HepG2 (cell line): ENCODE data around the gene TARDBP. TPM values are rescaled to one million over a fixed set of nuclear protein-coding genes. Genes with fewer than 3 reads are reported as not detected.

Experiments
- ATAC-seq: fragments of 200-7000 bp; cut with Tn5 transposase; 3 replicates; pipeline ENCODE4 v1.9.1; 2020; ENCODE audit warnings: mild to moderate bottlenecking, moderate library complexity
- BruUV-seq: library from RNA; stranded (reverse); fragments of 400-500 nt; replicated peaks from 2 replicates; lab custom pipeline; 2021; lab: Mats Ljungman, UMichigan
- CTCF ChIA-PET: fragments of 300-600 bp; formaldehyde crosslinking; extraction: SDS; loops from one replicate; lab custom pipeline; 2021; ENCODE audit warnings: low total read pairs, inconsistent platforms, low intra/inter-chr PET ratio; lab: Yijun Ruan, JAX
- POLR2A ChIA-PET: fragments of 350-600 bp; sonication (Branson Sonifier 250); formaldehyde crosslinking; loops from one replicate; lab custom pipeline; 2020; ENCODE audit warnings: antibody characterized with exemption, inconsistent platforms; lab: Yijun Ruan, JAX
- DNase-seq: peaks from one replicate; pipeline ENCODE4 v3.0.0-alpha.2; 2015; ENCODE audit warnings: low spot score
- FAIRE-seq: peaks from 3 replicates; lab custom pipeline; 2011; peaks lifted over from hg19 to GRCh38; lab: Jason Lieb, UNC
- H2AFZ ChIP-seq: one replicate; pipeline ENCODE4 v1.6.1; 2011; ENCODE audit warnings: low read length, inconsistent platforms
- H3K27ac ChIP-seq: fragments of 300-600 bp; 3 replicates; pipeline ENCODE4 v1.8.0; 2011; ENCODE audit warnings: mixed run types, mild to moderate bottlenecking, mixed read lengths, low read length, inconsistent platforms; ENCODE audit not compliant: insufficient read depth; ENCODE audit errors: extremely low read length
- H3K27me3 ChIP-seq, 2 experiments: fragments of 200-600 bp in 1 of 2; 2 replicates in 1 of 2; 3 replicates in 1 of 2; pipeline versions ENCODE4 v1.6.0 to v1.8.0; 2011; ENCODE audit warnings: low read length in 2 of 2, mild to moderate bottlenecking in 2 of 2, moderate library complexity in 2 of 2, inconsistent platforms in 1 of 2; ENCODE audit not compliant: insufficient read depth in 2 of 2, control insufficient read depth in 1 of 2
- H3K36me3 ChIP-seq, 2 experiments: fragments of 200-600 bp in 1 of 2; replicated peaks in 1 of 2; 2 replicates in 1 of 2; 3 replicates in 1 of 2; pipeline versions ENCODE4 v1.5.1 to v1.8.0; 2011; ENCODE audit warnings: low read length in 2 of 2, inconsistent platforms in 1 of 2; ENCODE audit not compliant: insufficient read depth in 2 of 2, control insufficient read depth in 1 of 2
- H3K4me1 ChIP-seq: 2 replicates; pipeline ENCODE4 v1.5.1; 2012; ENCODE audit warnings: low read length, inconsistent platforms; ENCODE audit not compliant: insufficient read depth
- H3K4me2 ChIP-seq: 2 replicates; pipeline ENCODE4 v1.6.0; 2011; ENCODE audit warnings: low read depth, low read length, inconsistent platforms
- H3K4me3 ChIP-seq, 3 experiments: fragments of 200-600 bp in 1 of 3; sonication (generic), shearing (Covaris generic) in 1 of 3; replicated peaks in 1 of 3; 2 replicates each; pipeline ENCODE4 v1.5.1; 2011 to 2016; ENCODE audit warnings: low read length in 3 of 3, inconsistent platforms in 2 of 3, low read depth in 2 of 3, mild to moderate bottlenecking in 2 of 3, control low read depth in 1 of 3, mixed read lengths in 1 of 3; ENCODE audit not compliant: insufficient read depth in 1 of 3
- H3K79me2 ChIP-seq: one replicate; pipeline ENCODE4 v1.6.1; 2011; ENCODE audit warnings: low read length, inconsistent platforms; ENCODE audit not compliant: insufficient read depth
- H3K9ac ChIP-seq: 2 replicates; pipeline ENCODE4 v1.6.0; 2011; ENCODE audit warnings: mild to moderate bottlenecking, low read depth, low read length, inconsistent platforms; ENCODE audit not compliant: insufficient read depth
- H3K9me3 ChIP-seq: 2 replicates; pipeline ENCODE4 v1.5.1; 2012; ENCODE audit warnings: mild to moderate bottlenecking, low read length
- H4K20me1 ChIP-seq: 2 replicates; pipeline ENCODE4 v1.6.0; 2011; ENCODE audit warnings: inconsistent platforms, mild to moderate bottlenecking, low read length, moderate library complexity; ENCODE audit not compliant: insufficient read depth
- CHCHD3 ChIP-seq: sonication (generic); formaldehyde crosslinking; IDR thresholded peaks from 2 replicates; pipeline ENCODE4 v1.8.0; 2022; ENCODE audit warnings: mild to moderate bottlenecking, missing genetic modification reagents, moderate library complexity
- HNF4A ChIP-seq: sonication (generic); formaldehyde crosslinking; IDR thresholded peaks from 2 replicates; pipeline ENCODE4 v1.4.0; 2020; ENCODE audit warnings: missing genetic modification reagents
- IRF1 ChIP-seq: sonication (generic); formaldehyde crosslinking; IDR thresholded peaks from 2 replicates; pipeline ENCODE4 v1.4.0; 2020; ENCODE audit warnings: low read depth, mild to moderate bottlenecking, missing genetic modification reagents
- RBAK ChIP-seq: sonication (generic); formaldehyde crosslinking; IDR thresholded peaks from 2 replicates; pipeline ENCODE4 v1.5.1; 2020; ENCODE audit warnings: mild to moderate bottlenecking, missing genetic modification reagents
- SAP130 ChIP-seq: IDR thresholded peaks from 2 replicates; pipeline ENCODE4 v1.6.1; 2016; ENCODE audit warnings: low read depth
- SOX5 ChIP-seq: IDR thresholded peaks from 2 replicates; pipeline ENCODE4 v1.6.1; 2016; ENCODE audit warnings: borderline replicate concordance
- SRF ChIP-seq: IDR thresholded peaks from 2 replicates; pipeline ENCODE4 v1.6.1; 2011; ENCODE audit warnings: mild to moderate bottlenecking, low read depth, low read length, moderate library complexity
- SRSF4 ChIP-seq: fragments of 200-400 bp; formaldehyde crosslinking; IDR thresholded peaks from one replicate; pipeline ENCODE4 v1.6.1; 2018; ENCODE audit warnings: mild to moderate bottlenecking, low read depth, low read length, moderate library complexity; ENCODE audit not compliant: poor library complexity, severe bottlenecking
- TOE1 ChIP-seq: sonication (generic); formaldehyde crosslinking; IDR thresholded peaks from 2 replicates; pipeline ENCODE4 v1.4.0; 2020; ENCODE audit warnings: mild to moderate bottlenecking, missing genetic modification reagents
- TP53 ChIP-seq: sonication (generic); formaldehyde crosslinking; conservative IDR thresholded peaks from 2 replicates; pipeline ENCODE4 v1.4.0; 2020; ENCODE audit warnings: missing genetic modification reagents
- ZBTB38 ChIP-seq: sonication (generic); formaldehyde crosslinking; IDR thresholded peaks from 2 replicates; pipeline ENCODE4 v1.5.1; 2020; ENCODE audit warnings: mild to moderate bottlenecking, missing genetic modification reagents
- ZNF263 ChIP-seq: sonication (generic); formaldehyde crosslinking; IDR thresholded peaks from 2 replicates; pipeline ENCODE4 v1.4.0; 2020; ENCODE audit warnings: missing genetic modification reagents
- ZNF281 ChIP-seq: sonication (generic); formaldehyde crosslinking; IDR thresholded peaks from 2 replicates; pipeline ENCODE4 v1.4.0; 2020; ENCODE audit warnings: missing genetic modification reagents, borderline replicate concordance
- ZNF619 ChIP-seq: sonication (generic); formaldehyde crosslinking; IDR thresholded peaks from 2 replicates; pipeline ENCODE4 v1.4.0; 2020; ENCODE audit warnings: mild to moderate bottlenecking, missing genetic modification reagents
- ZNF768 ChIP-seq: sonication (generic); formaldehyde crosslinking; IDR thresholded peaks from 2 replicates; pipeline ENCODE4 v1.4.0; 2020; ENCODE audit warnings: missing genetic modification reagents
- ZNF891 ChIP-seq: sonication (generic); formaldehyde crosslinking; IDR thresholded peaks from 2 replicates; pipeline ENCODE4 v1.5.0; 2020; ENCODE audit warnings: mild to moderate bottlenecking, missing genetic modification reagents
- ZSCAN30 ChIP-seq: sonication (generic); formaldehyde crosslinking; IDR thresholded peaks from 2 replicates; pipeline ENCODE4 v1.5.0; 2020; ENCODE audit warnings: mild to moderate bottlenecking, missing genetic modification reagents
- ZSCAN9 ChIP-seq: IDR thresholded peaks from 2 replicates; pipeline ENCODE4 v1.6.1; 2016; ENCODE audit warnings: borderline replicate concordance
- WGBS: methylation state at CpG from one replicate; pipeline ENCODE4 v1.1.6; 2017; ENCODE audit warnings: low lambda C conversion rate; 5-methylcytosine and 5-hydroxymethylcytosine counted together
- in situ Hi-C: cut with HindIII; loops from 2 replicates; pipeline ENCODE4 v1.10.0; 2017; ENCODE audit warnings: low pct_unique_long_range_greater_than_20kb; ENCODE audit not compliant: extremely low pct_ligation_motif_present
- intact Hi-C: fragments of 100-400 bp; cut with micrococcal nuclease; formaldehyde crosslinking; loops from one replicate; pipeline ENCODE4 v1.10.0; 2022; ENCODE audit not compliant: unreplicated experiment
- polyA plus RNA-seq, 8 experiments: library from polyadenylated mRNA; depleted of rRNA in 3 of 8; stranded (reverse) in 7 of 8; unstranded in 1 of 8; fragments of >200 nt; fragmentation: Illumina TruSeq in 4 of 8; extraction: Trizol in 4 of 8; gene quantifications; 2 replicates each; pipeline versions ENCODE4 v1.2.1 to v1.2.3, GENCODE V29; 2011 to 2016; ENCODE audit warnings: low read depth in 4 of 8, missing spikeins in 1 of 8, mixed read lengths in 1 of 8; ENCODE audit not compliant: insufficient read depth in 1 of 8
- total RNA-seq, 5 experiments: library from RNA; depleted of rRNA; stranded (reverse); fragments of >200 nt; fragmentation: Illumina TruSeq; extraction: Trizol; gene quantifications; 2 replicates each; pipeline ENCODE4 v1.2.3, GENCODE V29; 2016; ENCODE audit warnings: low read depth in 1 of 5
- TF ChIP-seq, protein P1 (sequence below): sonication (generic); formaldehyde crosslinking; IDR thresholded peaks from 2 replicates; pipeline ENCODE4 v1.5.0; 2020; ENCODE audit warnings: mild to moderate bottlenecking, missing genetic modification reagents, moderate library complexity
- TF ChIP-seq, protein P2 (sequence below): sonication (generic); formaldehyde crosslinking; IDR thresholded peaks from 2 replicates; pipeline ENCODE4 v1.8.0; 2022; ENCODE audit warnings: missing genetic modification reagents, low read depth, mild to moderate bottlenecking, borderline replicate concordance

Gene TARDBP
- total and polyA plus RNA-seq, 2 of the 13 experiments (the other 11 are each of a cell fraction or from before 2014, with no cell fraction given), result 62.4 to 93.0 TPM

DNA sequence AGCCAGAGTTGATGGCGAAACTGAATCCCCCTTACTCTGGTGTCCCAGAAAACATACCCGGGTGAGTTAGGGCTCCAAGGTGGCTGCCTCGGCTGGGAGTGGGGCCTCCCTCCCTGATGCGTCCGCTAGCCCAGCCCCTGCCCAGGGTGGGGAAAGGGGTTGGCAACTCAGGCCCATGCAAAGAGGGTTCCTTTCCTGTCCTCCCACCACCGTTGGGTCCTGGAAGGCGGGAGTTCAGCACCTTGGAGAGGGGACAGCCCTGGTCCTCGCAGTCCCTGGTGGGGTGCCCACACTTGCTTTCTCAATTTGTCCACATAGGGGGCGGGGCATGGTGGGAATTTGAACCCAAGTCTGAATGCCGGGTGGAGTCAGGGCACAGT lies 41.3 kb downstream of the TARDBP start:
- POLR2A ChIA-PET, result interaction anchor here (2.0 kb wide), 1 partner anchor 8 kb away, joined by 10 read pairs; no protein-coding TSS in a partner anchor
- H3K27ac ChIP-seq, result no peak overlapping the region
- peaks cover 46% of the 10 kb centered on the region for H3K4me1 ChIP-seq
- TF ChIP-seq TOE1 (CRISPR knock-in tag) (no peak), RBAK (no peak), SAP130 (CRISPR knock-in tag) (peak; percentile 46), ZNF768 (CRISPR knock-in tag) (no peak), IRF1 (CRISPR knock-in tag) (no peak), HNF4A (CRISPR knock-in tag) (0 out of 2 replicates have a peak, but pooled peaks have one; percentile 20), ZBTB38 (CRISPR knock-in tag) (peak; percentile 41; the same call in 1 of the 2 replicates), ZNF619 (no peak), SRSF4 (no peak), ZSCAN9 (CRISPR knock-in tag) (no peak), ZNF891 (CRISPR knock-in tag) (no peak), TP53 (CRISPR knock-in tag) (no peak), ZSCAN30 (no peak), CHCHD3 (CRISPR knock-in tag) (no peak), SOX5 (CRISPR knock-in tag) (no peak), SRF (no peak), ZNF281 (CRISPR knock-in tag) (peak; percentile 20; the same call in 1 of the 2 replicates), ZNF263 (CRISPR knock-in tag) (no peak)
- TF ChIP-seq, protein P1, sequence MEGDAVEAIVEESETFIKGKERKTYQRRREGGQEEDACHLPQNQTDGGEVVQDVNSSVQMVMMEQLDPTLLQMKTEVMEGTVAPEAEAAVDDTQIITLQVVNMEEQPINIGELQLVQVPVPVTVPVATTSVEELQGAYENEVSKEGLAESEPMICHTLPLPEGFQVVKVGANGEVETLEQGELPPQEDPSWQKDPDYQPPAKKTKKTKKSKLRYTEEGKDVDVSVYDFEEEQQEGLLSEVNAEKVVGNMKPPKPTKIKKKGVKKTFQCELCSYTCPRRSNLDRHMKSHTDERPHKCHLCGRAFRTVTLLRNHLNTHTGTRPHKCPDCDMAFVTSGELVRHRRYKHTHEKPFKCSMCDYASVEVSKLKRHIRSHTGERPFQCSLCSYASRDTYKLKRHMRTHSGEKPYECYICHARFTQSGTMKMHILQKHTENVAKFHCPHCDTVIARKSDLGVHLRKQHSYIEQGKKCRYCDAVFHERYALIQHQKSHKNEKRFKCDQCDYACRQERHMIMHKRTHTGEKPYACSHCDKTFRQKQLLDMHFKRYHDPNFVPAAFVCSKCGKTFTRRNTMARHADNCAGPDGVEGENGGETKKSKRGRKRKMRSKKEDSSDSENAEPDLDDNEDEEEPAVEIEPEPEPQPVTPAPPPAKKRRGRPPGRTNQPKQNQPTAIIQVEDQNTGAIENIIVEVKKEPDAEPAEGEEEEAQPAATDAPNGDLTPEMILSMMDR (CRISPR knock-in tag), result no peak
- TF ChIP-seq, protein P2, sequence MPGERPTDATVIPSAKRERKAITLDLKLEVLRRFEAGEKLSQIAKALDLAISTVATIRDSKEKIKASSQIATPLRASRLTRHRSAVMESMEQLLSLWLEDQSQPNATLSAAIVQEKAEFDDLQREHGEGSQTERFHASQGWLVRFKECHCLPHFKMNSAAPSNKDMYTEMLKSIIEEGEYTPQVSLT (CRISPR knock-in tag), result no peak

More for the DNA sequence above, 41.3 kb downstream of the TARDBP start:
- Histone ChIP-seq H3K9me3 (no peaks in the 10 kb centered on the region), H4K20me1 (peaks cover 3% of the 10 kb centered on the region; the same call in 1 of the 2 replicates), H3K4me3 (no peak overlapping the region), H3K27me3 (no peaks in the 10 kb centered on the region), H3K4me2 (no peak overlapping the region), H3K79me2 (peaks cover 4% of the 10 kb centered on the region), H3K9ac (no peak overlapping the region), H2AFZ (no peak overlapping the region), H3K36me3 (peaks cover 5 to 23% of the 10 kb centered on the region in 2 experiments; a peak in 4 of 5 replicates)
- in situ Hi-C loops (no loop called here), intact Hi-C loops (no loop called here)
- FAIRE-seq, result no peak
- no CpG with 5 or more reads among the region's 10 CpGs for WGBS
- no peak for DNase-seq
- peak; percentile 55 for ATAC-seq
- CTCF ChIA-PET, result no interaction called here
- BruUV-seq, result no TSS peak
